Tracheal epithelial cell (primary cell): ENCODE data around the gene HMX3. TPM values are rescaled to one million over a fixed set of nuclear protein-coding genes. Genes with fewer than 3 reads are reported as not detected.

Source experiments
- total RNA-seq: library from RNA; depleted of rRNA; stranded (reverse); fragments of >200 nt; gene quantifications from 2 replicates; pipeline ENCODE4 v1.2.1, GENCODE V29; 2014

Gene HMX3
- total RNA-seq = not detected in 2 replicates

DNA sequence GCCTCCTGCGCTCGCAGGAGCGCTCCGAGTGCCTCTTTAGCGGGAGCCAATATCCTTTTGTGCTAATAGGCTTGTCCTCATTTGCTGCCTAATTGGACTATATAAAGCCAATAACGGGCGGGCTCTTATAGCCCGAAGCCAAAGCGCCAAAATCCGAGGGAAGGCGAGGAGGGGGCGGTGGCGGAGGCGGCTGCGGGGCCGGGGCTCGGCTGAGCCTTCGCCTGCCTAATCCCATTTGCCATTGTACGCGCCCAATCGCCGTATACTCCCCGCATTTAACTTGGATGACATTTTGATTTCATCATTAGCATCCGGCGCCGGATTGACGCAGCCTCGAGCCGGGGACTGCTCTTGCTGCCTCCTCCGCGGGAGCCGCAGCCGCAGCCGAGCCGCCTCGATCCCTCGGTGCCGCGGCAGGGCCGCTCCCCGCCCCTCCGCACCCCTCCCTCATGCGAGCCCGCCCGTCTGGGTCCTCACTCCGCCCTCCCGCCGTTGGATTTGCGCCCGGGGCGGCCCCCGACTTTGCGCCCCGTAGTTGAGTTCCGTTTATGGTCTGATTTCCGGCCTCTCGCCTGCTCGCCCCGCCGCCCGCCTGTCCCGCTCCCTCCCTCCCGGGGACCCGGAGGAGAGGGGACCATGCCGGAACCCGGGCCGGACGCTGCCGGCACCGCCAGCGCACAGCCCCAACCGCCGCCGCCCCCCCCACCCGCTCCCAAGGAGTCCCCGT is at the start of gene HMX3:
Gene HMX3, plus strand, starts transcription at position 556 of the 727 bp plus-strand sequence. Its CDS starts 81 bp downstream, at position 637.

DNA sequence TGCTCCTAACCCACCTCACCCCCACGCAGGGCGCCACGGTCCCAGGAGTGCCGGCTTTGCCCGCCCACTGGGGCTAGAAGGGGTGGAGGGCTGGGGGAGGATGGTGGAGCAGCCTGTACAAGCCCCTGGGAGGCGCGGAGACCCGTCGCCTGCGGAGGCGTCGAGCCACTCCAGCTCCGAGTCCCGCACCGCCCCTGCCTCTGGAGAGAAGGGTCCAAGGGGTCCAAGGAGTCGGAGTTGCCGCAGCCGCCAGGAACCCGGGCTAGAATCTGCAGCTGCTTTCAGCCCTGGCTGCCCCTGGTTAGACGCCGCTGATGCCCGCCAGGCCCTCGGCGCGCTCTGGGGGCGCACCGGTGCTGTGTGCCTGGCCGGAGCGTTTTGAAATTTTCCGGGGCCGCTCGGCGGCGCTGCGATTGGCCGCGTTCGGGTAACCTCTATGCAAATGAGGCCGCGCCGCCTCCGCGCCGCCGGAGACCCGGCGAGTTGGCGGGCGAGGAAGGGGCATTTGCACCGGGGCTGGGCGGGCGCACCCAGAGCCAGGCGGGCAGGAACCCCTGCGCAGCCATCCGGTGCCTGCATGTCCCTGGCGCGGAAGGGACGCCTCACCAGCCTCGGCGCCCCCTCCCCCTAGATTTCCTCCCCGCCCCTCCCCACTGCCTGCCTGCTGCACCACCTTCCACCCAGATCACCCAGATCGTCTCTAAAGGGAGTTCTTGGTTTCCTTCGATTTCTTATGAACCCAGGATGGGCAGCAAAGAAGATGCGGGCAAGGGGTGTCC is 12.1 kb downstream of the HMX3 start, which contains the start of gene HMX2:
Gene HMX2, plus strand, starts transcription at position 502 of the 779 bp plus-strand sequence. Its CDS starts 243 bp downstream, at position 745.

DNA sequence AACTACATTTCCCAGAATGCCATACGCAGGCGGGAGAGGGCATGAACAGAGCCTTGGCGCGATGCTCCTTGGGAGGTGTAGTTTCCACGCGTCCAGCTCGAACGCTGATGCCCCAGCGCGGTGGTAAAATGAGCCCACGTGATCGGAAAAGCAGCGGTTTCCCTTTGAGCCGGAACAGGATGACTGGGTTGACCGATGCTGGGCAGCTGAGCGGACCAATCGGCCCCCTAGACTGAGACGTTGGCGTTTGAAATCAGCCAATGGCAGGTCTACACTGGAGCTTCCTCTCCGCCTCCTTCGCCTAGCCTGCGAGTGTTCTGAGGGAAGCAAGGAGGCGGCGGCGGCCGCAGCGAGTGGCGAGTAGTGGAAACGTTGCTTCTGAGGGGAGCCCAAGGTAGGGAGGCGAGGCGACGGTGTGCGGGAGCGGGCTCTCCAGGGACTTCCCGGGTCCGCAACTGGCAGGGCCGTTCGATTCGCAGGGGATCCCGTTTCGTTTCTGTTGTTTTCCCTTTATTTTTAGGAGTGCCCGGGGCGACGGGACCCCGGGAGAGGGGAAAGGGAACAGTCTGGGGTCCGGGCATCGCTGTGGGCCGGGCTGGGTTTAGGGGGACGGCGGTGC is 18.4 kb downstream of the HMX3 start, which contains the start of gene BUB3:
Gene BUB3, plus strand, starts transcription at position 311 of the 619 bp plus-strand sequence. CDS start 516 bp downstream, outside the sequence.

Other genes starting within 250 kb of the HMX3 start
- not detected in 2 replicates for gene FAM24A, start 225.4 kb upstream of the HMX3 start, total RNA-seq
- gene C10orf88, start 181.7 kb upstream of the HMX3 start, total RNA-seq = 7.7 and 8.0 TPM in 2 replicates
- 3.6 and 4.7 TPM in 2 replicates for gene PSTK, start 155.6 kb upstream of the HMX3 start, total RNA-seq
- 1.4 and 4.5 TPM in 2 replicates for gene IKZF5, start 127.2 kb upstream of the HMX3 start, total RNA-seq
- 1.9 and 3.2 TPM in 2 replicates for gene ACADSB, start 127.0 kb upstream of the HMX3 start, total RNA-seq
- gene HMX2, start 12.2 kb downstream of the HMX3 start, total RNA-seq = not detected in 2 replicates
- 123 and 160 TPM in 2 replicates for gene BUB3, start 18.4 kb downstream of the HMX3 start, total RNA-seq